Raji (cell line): ENCODE results near the gene SLU7.
A peak's percentile ranks its signal among the peaks of the same experiment; 100 is the strongest.

Source experiments
- POLR2A ChIP-seq: IDR thresholded peaks from 2 replicates; pipeline ENCODE4 v1.6.1; 2011; ENCODE audit warnings: low read depth, low read length, control low read depth; ENCODE audit not compliant: insufficient read depth

Gene SLU7

DNA sequence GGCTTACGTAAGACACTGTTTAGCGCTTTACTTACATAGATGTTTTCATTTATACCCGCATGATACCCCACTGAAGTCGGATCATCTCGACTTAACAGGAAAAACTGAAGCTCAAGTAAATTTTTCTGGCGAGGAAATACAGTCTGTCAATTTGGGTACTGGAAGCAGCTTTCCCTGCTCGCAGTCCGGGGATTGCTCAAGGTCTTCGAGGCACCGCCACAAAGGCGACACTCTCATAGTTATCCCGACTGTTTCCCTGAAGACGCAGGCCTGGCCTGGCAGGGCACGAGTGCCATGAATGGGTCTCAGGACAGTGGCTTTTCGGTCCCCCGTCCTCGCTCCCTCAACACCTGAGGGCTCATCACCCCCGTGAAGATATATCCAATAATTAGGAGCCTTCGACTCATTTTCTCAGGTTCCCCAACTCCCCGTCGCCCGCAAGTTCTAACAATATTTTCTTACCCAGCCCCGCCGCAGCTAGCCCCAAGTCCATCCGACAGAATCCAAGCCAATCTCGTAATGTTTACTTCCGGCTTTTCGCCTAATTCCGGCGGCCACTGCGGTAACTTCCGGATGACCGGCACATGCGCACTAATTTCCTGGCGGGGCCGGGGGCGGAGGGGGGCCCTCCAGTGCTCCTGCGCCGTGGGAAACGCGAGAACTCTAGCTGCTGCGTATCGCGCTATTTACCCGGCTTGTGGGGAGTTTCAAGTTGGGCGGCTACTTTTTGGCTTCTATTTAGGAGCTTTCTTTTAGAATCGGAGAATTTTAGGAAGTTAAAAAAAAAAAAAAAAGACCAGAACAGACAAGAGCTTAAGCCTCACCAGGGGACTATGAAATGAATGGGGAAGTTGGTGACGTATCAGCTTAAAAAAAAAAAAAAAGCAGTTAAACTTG is at the start of gene SLU7:
TSS of gene SLU7 (minus strand) at position 521 of the 897 bp plus-strand sequence. CDS start 3,787 bp downstream, outside the sequence.
- TF ChIP-seq POLR2A = peak; percentile 63

DNA sequence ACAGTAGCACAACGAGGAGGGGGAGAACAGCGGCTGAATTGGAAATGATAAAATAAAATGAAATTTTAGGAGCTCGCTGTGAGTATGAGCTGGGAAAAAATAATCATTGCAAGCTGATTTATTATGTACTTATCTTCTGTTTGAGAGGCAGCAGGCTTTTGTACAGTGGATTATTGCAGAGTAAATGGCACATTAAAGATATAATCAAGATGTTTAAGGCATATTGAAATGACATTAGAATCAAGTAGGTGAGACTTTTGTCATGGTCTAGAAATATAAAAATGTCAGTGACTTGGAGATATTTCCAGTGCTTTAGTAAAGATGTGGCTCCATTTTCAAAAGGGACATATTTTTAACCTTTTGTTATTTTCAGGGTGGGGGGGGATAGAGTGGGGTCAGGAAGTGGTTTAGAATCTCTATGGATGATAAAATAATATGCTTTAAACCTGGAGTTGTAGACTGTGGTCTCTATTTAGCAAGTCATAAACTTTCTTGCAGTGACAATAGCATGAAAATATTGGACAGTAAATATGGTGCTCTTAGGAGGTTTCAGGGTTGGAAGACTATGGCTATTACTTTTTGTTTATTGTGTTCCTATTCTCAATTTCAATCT is 49.6 kb upstream of the SLU7 start:
- no peak for TF ChIP-seq POLR2A

DNA sequence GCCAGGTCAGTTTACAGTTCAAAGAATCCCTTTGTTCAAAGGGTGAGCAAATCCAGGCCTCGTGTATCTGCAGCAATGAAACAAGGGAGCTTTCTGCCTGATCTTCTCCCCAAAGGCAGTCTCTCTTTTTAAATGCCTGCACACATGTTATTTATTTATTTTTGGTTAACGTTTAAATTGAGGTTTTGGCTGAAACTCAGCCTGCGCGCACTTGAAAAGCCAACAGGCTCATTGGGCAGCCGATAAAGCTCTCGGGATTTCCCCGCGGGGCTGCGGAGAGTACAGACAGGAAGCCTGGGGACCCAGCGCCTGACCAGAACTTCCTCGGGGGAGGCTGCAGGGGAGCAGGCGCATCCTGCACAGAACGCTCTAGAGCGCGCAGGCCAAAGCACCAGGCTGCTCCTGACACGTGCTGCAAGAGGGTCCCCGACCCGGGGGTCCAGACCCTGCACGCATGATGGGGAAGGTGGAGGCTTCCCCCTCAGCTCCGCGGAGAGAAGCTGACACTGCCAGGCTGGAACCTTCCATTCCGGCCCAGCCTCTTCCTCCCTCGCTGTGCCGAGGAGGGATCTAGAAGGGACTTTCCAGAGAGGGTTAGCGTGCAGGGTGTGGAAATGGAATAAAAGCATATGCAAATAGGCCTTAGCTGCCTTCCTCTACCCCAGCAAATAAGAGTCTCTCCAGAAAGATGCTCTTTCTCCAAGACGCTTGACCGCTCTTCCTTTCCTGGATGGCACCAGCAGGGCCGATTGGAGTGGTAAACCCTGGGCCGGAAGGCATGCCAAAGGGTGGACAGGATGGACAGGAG is 48.9 kb upstream of the SLU7 start:
- peak; percentile 62 for TF ChIP-seq POLR2A

DNA sequence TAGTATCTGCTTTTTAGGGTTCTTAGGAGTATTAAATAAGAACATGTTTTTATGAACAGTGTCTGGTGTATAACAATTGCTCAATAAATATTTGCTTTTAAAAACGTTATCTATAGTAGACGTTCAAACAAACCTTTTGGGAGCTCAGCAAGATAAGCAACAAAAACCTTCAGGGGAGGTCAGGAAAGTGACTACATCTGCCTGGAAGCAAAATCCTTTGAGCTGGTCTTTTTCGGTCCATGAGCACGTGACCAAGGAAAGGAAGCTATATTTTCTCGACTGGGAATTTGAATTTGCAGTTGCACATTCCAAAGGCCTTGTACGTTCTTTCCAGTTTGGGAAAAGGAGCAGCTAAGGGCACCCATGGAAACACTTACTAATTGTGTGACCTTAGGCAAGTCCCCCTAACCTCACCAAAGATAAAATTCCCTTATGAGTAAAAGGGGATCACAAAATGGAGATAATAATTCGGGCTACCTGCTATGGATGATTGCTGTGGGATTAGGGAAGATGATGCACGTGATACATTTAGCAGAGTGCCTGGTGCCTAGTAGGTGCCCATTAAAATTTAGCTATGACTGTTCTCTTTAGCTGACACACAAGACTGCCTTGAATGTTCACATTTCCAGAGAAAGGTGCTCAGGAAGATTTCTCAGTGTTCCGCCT is 48.1 kb upstream of the SLU7 start:
- no peak for TF ChIP-seq POLR2A

GRCh38 chr5:160466116-160466515 is 47.2 kb upstream of the SLU7 start:
- TF ChIP-seq POLR2A = no peak

- TF ChIP-seq POLR2A = no peak
Observed at GRCh38 chr5:160464466-160464797, 45.6 kb upstream of the SLU7 start.

DNA sequence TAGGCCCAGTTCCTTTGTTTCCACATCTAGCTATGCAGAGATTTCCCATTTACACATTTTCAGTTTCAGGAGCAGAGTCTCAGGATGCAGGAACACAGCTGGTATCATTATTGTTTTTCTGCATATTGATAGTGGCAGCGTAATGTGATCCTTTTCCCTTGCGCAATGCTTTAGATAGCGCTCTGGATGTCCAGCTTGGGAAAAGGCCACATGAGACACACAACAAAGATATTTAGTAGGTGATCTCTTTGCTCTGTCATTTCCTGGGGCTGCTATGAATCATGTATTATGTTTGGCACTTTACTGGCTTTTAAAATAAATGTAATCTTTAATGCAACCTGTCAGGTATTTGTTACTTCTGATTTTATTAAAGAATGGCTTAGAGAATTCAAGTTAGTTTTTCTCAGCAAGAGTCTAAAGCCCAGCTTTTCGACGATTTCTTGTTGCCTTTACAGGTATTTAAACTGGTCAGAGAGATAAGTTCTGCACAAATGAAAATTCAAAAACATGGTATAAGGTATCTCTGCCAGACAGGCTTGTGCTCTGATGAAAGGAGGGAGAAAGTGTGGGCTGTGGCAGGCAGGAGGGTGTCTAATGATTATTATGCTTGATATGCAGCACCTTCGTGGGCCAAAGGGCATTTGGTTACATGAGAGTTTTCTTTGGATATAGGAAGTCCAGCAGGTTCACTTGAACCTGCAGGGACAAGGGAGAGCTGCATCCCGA is 45.0 kb upstream of the SLU7 start:
- TF ChIP-seq POLR2A = no peak

DNA sequence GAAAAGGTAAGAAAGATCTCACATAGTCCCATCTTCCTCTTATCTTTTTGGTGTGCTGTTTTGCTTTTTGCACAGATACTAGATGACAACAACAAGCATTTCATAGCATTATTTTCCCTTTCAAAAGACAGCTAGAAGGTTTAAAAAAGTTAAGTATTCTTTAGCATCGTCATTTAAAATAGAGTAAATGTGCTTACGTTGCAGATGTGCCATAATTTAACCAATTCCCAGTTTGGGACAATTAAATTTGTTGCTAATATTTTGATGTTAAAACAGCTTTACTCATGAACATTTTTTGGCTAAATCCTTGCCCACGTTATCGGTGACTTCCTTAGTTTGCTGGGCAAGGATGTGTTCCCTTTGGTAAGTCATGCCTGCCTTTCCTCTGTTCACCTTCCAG is 44.3 kb upstream of the SLU7 start:
- no peak for TF ChIP-seq POLR2A

GRCh38 chr5:160462167-160462566 is 43.3 kb upstream of the SLU7 start:
- TF ChIP-seq POLR2A = no peak

- no peak for TF ChIP-seq POLR2A
Observed at GRCh38 chr5:160461378-160461777, 42.5 kb upstream of the SLU7 start.

- TF ChIP-seq POLR2A = no peak
Observed at GRCh38 chr5:160460377-160461049, 41.6 kb upstream of the SLU7 start.

- TF ChIP-seq POLR2A = no peak
Observed at GRCh38 chr5:160458806-160459800, 40.2 kb upstream of the SLU7 start.

DNA sequence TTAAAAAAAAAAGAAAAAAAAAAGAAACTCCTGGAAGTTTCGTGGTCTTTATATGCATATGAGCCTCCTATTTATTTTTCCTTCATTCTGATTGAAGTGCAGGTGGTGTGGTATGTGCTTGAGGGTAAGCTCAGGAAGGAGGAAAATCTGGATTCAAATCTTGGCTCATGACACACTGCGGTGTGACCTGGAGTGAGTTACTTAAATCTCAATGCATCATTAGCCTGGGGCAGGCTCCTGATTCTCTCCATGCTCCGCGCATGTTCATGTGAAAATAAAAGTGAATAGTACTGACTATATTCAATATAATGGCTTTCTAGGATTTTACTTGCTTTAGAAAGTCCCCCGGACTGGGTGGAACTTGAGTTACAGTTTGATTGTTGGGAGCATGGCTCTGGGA is 38.4 kb upstream of the SLU7 start:
- TF ChIP-seq POLR2A = no peak
